Measurements from ENCODE around the gene ASCC2. TPM values are rescaled to one million over a fixed set of nuclear protein-coding genes. Genes with fewer than 3 reads are reported as not detected.

ASCC2 gene
- total RNA-seq, 1 donor from 2014 or later, result 44.6 TPM

DNA sequence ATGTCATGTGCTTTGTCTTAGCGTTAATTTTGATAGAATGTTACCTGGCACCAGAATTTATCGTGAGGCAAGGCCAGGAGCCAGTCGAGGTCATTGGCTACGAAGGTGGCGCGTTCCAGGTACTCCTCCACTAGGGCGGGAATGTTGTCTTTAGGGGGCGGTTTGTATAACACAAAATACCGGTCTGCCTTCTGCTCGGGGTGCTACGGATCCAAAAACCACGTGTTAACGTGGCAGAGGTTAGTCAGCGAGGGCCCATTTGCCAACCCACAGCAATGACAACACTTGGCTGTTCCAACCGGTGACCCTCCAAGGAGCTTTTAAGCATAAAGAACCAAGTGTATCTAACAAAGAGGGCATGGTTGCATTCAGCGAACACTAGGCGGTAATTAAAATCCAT, 12.5 kb downstream of the ASCC2 start:
- DNase-seq (ENCODE audit: low read depth, low spot score), result no peak
- TF ChIP-seq, protein P1, sequence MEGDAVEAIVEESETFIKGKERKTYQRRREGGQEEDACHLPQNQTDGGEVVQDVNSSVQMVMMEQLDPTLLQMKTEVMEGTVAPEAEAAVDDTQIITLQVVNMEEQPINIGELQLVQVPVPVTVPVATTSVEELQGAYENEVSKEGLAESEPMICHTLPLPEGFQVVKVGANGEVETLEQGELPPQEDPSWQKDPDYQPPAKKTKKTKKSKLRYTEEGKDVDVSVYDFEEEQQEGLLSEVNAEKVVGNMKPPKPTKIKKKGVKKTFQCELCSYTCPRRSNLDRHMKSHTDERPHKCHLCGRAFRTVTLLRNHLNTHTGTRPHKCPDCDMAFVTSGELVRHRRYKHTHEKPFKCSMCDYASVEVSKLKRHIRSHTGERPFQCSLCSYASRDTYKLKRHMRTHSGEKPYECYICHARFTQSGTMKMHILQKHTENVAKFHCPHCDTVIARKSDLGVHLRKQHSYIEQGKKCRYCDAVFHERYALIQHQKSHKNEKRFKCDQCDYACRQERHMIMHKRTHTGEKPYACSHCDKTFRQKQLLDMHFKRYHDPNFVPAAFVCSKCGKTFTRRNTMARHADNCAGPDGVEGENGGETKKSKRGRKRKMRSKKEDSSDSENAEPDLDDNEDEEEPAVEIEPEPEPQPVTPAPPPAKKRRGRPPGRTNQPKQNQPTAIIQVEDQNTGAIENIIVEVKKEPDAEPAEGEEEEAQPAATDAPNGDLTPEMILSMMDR (conservative IDR thresholded peaks at IDR 0.05), result no peak
- Mint-ChIP-seq H3K4me1 (peaks cover 9% of the 10 kb centered on the region), H3K4me3 (no peak overlapping the region), H3K27ac (ENCODE audit: unreplicated experiment) (no peak overlapping the region), H3K36me3 (ENCODE audit: low read depth) (peaks cover 7% of the 10 kb centered on the region), H3K9me3 (no peaks in the 10 kb centered on the region), H3K27me3 (ENCODE audit: low read depth) (no peaks in the 10 kb centered on the region)

DNA sequence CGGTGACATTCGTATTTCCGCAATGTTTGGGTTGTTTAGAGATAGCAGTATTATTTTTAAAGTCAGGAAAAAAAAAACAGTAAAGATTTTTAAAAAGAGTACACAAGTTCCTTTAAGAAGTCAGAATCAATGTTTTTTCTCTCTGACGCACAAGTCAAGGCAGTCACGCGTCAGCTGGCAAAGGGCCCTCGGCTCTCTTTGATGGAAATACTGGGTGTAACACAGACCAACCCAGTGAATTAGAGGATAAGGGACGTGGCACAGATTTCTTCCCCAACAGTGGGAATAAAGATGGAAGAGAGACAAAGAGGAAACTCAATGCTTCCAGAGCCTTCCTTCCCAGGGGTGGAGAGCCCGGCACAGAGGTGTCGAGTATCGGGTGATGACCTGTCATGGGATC, 13.4 kb downstream of the ASCC2 start:
- peak overlapping the region; percentile 44 for H3K27ac Mint-ChIP-seq (ENCODE audit: unreplicated experiment)
- peaks cover 8% of the 10 kb centered on the region for H3K36me3 Mint-ChIP-seq (ENCODE audit: low read depth)
- TF ChIP-seq, protein P1 (conservative IDR thresholded peaks at IDR 0.05), result no peak
- no peak for DNase-seq (ENCODE audit: low read depth, low spot score)
- no peaks in the 10 kb centered on the region for H3K27me3 Mint-ChIP-seq (ENCODE audit: low read depth)
- H3K4me3 Mint-ChIP-seq, result no peak overlapping the region
- H3K9me3 Mint-ChIP-seq, result no peaks in the 10 kb centered on the region
- H3K4me1 Mint-ChIP-seq, result peaks cover 9% of the 10 kb centered on the region

GRCh38 chr22:29821291-29822016, 16.6 kb downstream of the ASCC2 start:
- Mint-ChIP-seq H3K27ac (ENCODE audit: unreplicated experiment) (no peak overlapping the region), H3K27me3 (ENCODE audit: low read depth) (no peaks in the 10 kb centered on the region), H3K4me1 (no peaks in the 10 kb centered on the region), H3K36me3 (ENCODE audit: low read depth) (peaks cover 11% of the 10 kb centered on the region), H3K4me3 (no peak overlapping the region), H3K9me3 (no peaks in the 10 kb centered on the region)
- DNase-seq (ENCODE audit: low read depth, low spot score), result no peak
- TF ChIP-seq, protein P1 (conservative IDR thresholded peaks at IDR 0.05), result no peak

DNA sequence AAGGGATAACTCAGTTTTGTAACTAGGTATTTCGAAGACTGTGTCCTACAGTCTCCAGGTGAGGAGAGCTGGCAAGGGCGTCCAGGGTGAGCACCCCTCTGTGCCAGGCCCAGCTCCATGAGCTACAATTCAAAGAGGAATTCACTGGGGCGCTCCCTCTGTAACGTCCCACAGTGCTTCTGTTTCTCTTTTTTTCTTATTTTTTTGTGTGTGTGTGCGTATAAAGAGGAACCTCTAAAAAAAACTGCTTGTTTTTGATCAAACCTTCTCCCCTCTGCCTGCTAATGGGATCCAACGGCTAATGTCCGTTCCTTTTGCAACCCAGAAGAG, 17.1 kb downstream of the ASCC2 start:
- DNase-seq (ENCODE audit: low read depth, low spot score), result no peak
- no peak overlapping the region for H3K4me3 Mint-ChIP-seq
- H3K27ac Mint-ChIP-seq (ENCODE audit: unreplicated experiment), result no peak overlapping the region
- no peaks in the 10 kb centered on the region for H3K4me1 Mint-ChIP-seq
- H3K9me3 Mint-ChIP-seq, result no peaks in the 10 kb centered on the region
- no peaks in the 10 kb centered on the region for H3K27me3 Mint-ChIP-seq (ENCODE audit: low read depth)
- peaks cover 11% of the 10 kb centered on the region for H3K36me3 Mint-ChIP-seq (ENCODE audit: low read depth)
- TF ChIP-seq, protein P1 (conservative IDR thresholded peaks at IDR 0.05), result no peak

GRCh38 chr22:29819501-29819900, 18.6 kb downstream of the ASCC2 start:
- Mint-ChIP-seq H3K9me3 (no peaks in the 10 kb centered on the region), H3K27me3 (ENCODE audit: low read depth) (no peaks in the 10 kb centered on the region), H3K36me3 (ENCODE audit: low read depth) (peaks cover 14% of the 10 kb centered on the region), H3K4me1 (no peaks in the 10 kb centered on the region), H3K27ac (ENCODE audit: unreplicated experiment) (no peak overlapping the region), H3K4me3 (no peak overlapping the region)
- TF ChIP-seq, protein P1 (conservative IDR thresholded peaks at IDR 0.05), result no peak
- no peak for DNase-seq (ENCODE audit: low read depth, low spot score)
